ENCODE data around the gene PTER. TPM values are rescaled to one million over a fixed set of nuclear protein-coding genes. Genes with fewer than 3 reads are reported as not detected.

The PTER gene
- total RNA-seq, 1 donor from 2014 or later: 9.6 TPM

- no peak for DNase-seq
These were observed 107.3 kb downstream of the PTER start for GRCh38 chr10:16544099-16544498.

GRCh38 chr10:16544591-16544990 lies 107.8 kb downstream of the PTER start:
- no peak for DNase-seq

- DNase-seq: peak; percentile 17
These were observed 108.4 kb downstream of the PTER start for GRCh38 chr10:16545116-16545736.

- DNase-seq: no peak
These were observed 111.2 kb downstream of the PTER start for GRCh38 chr10:16547973-16548372.

GRCh38 chr10:16559236-16559773 lies 122.5 kb downstream of the PTER start:
- DNase-seq: no peak

GRCh38 chr10:16562891-16563290 lies 126.1 kb downstream of the PTER start:
- no peak for DNase-seq

Small RNA genes lying within 50 kb of the gene (small RNA-seq; reads per million reads assigned to genes)
- gene RNU2-18P (ENCODE audit: low replicate concordance): 0.05 reads per million

Other genes starting within 250 kb of the PTER start
- gene C1QL3, start 84.9 kb downstream of the PTER start, total RNA-seq: not detected